ENCODE results near the gene IFNG-AS1.

IFNG-AS1 gene

GRCh38 chr12:67980391-67980790 lies 8.9 kb upstream of the IFNG-AS1 start:
- no peaks in the 10 kb centered on the region for H3K27me3 Mint-ChIP-seq
- H3K27ac Mint-ChIP-seq, result no peak overlapping the region
- H3K4me3 Mint-ChIP-seq, result no peak overlapping the region
- peaks cover 3% of the 10 kb centered on the region for H3K4me1 Mint-ChIP-seq (ENCODE audit: low read depth)
- no peaks in the 10 kb centered on the region for H3K36me3 Mint-ChIP-seq
- peaks cover 4% of the 10 kb centered on the region for H3K9me3 Mint-ChIP-seq (ENCODE audit: low read depth)

- Mint-ChIP-seq H3K27ac (no peak overlapping the region), H3K36me3 (no peaks in the 10 kb centered on the region), H3K27me3 (no peaks in the 10 kb centered on the region), H3K4me3 (no peak overlapping the region), H3K4me1 (ENCODE audit: low read depth) (peaks cover 3% of the 10 kb centered on the region), H3K9me3 (ENCODE audit: low read depth) (peaks cover 4% of the 10 kb centered on the region)
Observed at GRCh38 chr12:67981287-67982162, 7.7 kb upstream of the IFNG-AS1 start.

- Mint-ChIP-seq H3K36me3 (no peaks in the 10 kb centered on the region), H3K27ac (no peak overlapping the region), H3K9me3 (ENCODE audit: low read depth) (peaks cover 4% of the 10 kb centered on the region), H3K4me1 (ENCODE audit: low read depth) (peaks cover 3% of the 10 kb centered on the region), H3K27me3 (no peaks in the 10 kb centered on the region), H3K4me3 (no peak overlapping the region)
Observed at GRCh38 chr12:67982164-67982563, 7.1 kb upstream of the IFNG-AS1 start.

- Mint-ChIP-seq H3K4me1 (ENCODE audit: low read depth) (peaks cover 31% of the 10 kb centered on the region), H3K9me3 (ENCODE audit: low read depth) (no peaks in the 10 kb centered on the region), H3K4me3 (no peak overlapping the region), H3K27ac (no peak overlapping the region), H3K36me3 (peaks cover 4% of the 10 kb centered on the region), H3K27me3 (no peaks in the 10 kb centered on the region)
Observed at GRCh38 chr12:67986632-67987031, 2.6 kb upstream of the IFNG-AS1 start.

DNA sequence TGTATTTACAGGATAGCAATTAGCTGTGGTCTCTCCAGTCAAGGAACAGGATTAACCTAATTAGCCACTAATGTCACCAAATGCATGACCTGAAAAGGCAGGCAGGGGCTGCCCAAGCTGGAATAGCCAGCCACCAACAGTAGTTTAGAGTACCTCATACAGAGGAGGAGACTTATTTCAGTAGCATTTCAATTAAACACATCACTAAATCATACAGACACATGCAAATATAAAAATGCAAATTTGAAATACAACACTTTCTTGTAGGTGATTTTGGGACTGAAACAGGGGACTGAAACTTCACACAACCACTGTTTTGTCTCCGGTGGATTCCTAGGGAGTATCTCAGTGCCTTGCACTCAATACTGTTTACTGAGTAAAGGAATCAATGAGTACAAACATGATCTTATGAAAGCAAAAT lies 636 bp upstream of the IFNG-AS1 start:
- H3K36me3 Mint-ChIP-seq, result peaks cover 4% of the 10 kb centered on the region
- H3K27me3 Mint-ChIP-seq, result no peaks in the 10 kb centered on the region
- H3K9me3 Mint-ChIP-seq (ENCODE audit: low read depth), result no peaks in the 10 kb centered on the region
- peak overlapping the region; percentile 75 for H3K4me3 Mint-ChIP-seq
- peak overlapping the region; percentile 90 for H3K27ac Mint-ChIP-seq
- peaks cover 40% of the 10 kb centered on the region for H3K4me1 Mint-ChIP-seq (ENCODE audit: low read depth)

DNA sequence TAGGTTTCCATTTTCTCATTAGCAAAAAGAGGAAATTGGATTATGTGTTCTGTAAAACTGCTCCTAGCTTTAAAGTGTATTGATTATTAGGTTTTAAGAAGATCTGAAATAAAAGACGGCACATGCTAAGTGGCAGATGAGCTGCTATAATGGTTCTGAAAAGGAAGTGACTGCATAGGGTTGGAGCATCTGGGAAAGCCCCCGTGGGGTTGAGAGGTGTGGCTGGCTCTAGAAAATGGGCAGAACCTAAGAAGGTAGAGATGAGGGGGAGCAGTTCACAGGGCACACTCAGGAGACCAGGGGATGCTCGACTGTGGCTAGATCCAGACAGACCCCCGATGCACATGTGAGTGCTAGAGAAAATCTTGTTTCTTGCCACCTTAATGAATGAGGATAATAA lies 1.9 kb downstream of the IFNG-AS1 start:
- H3K9me3 Mint-ChIP-seq (ENCODE audit: low read depth), result no peaks in the 10 kb centered on the region
- H3K4me3 Mint-ChIP-seq, result peak overlapping the region; percentile 70
- H3K36me3 Mint-ChIP-seq, result peaks cover 6% of the 10 kb centered on the region
- no peaks in the 10 kb centered on the region for H3K27me3 Mint-ChIP-seq
- H3K4me1 Mint-ChIP-seq (ENCODE audit: low read depth), result peaks cover 40% of the 10 kb centered on the region
- H3K27ac Mint-ChIP-seq, result peak overlapping the region; percentile 91

- Mint-ChIP-seq H3K9me3 (ENCODE audit: low read depth) (no peaks in the 10 kb centered on the region), H3K4me3 (no peak overlapping the region), H3K27me3 (no peaks in the 10 kb centered on the region), H3K4me1 (ENCODE audit: low read depth) (peaks cover 46% of the 10 kb centered on the region), H3K27ac (no peak overlapping the region), H3K36me3 (peaks cover 2% of the 10 kb centered on the region)
Observed at GRCh38 chr12:67993143-67993542, 3.9 kb downstream of the IFNG-AS1 start.

DNA sequence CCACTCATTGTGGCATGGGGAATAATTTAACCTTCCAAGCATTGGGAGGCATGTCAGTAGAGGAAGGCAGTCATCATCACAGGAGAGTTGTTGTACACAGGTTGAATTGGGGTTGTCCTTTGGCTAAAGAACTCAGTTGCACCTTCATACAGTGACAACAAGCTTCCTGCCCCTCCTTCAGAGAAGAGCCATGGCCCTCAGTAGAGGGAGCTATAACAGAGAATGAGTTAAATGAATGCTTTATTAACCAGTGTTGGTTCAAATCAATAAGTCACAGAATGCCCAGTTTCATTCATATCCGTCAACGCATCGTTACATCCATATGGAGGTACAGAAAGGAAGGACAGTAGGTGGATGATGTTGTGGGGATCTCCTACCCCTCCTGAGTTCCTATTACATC lies 4.8 kb downstream of the IFNG-AS1 start:
- H3K9me3 Mint-ChIP-seq (ENCODE audit: low read depth), result no peaks in the 10 kb centered on the region
- H3K36me3 Mint-ChIP-seq, result peaks cover 2% of the 10 kb centered on the region
- H3K27ac Mint-ChIP-seq, result no peak overlapping the region
- peaks cover 41% of the 10 kb centered on the region for H3K4me1 Mint-ChIP-seq (ENCODE audit: low read depth)
- H3K27me3 Mint-ChIP-seq, result no peaks in the 10 kb centered on the region
- H3K4me3 Mint-ChIP-seq, result no peak overlapping the region

DNA sequence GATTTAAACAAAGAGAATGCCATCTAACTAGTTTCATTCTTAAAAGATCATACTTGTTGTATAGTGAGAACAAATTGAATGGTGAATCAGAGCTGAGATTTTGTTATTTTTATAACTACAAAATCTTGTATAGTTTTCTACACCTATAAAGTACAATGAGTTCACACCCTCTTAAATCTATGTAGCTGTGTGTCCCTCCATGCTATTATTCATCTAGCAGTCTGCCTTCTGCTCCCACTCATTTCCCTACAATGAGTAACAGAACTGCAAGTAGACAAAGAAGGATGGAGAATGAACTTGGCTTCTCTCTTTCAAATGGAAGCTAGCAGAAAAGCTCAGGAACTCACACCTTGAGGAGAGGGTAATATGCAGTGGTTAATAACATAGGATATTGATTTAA lies 7.1 kb downstream of the IFNG-AS1 start:
- H3K36me3 Mint-ChIP-seq, result peaks cover 2% of the 10 kb centered on the region
- no peaks in the 10 kb centered on the region for H3K9me3 Mint-ChIP-seq (ENCODE audit: low read depth)
- no peak overlapping the region for H3K4me3 Mint-ChIP-seq
- H3K27ac Mint-ChIP-seq, result no peak overlapping the region
- peaks cover 23% of the 10 kb centered on the region for H3K4me1 Mint-ChIP-seq (ENCODE audit: low read depth)
- no peaks in the 10 kb centered on the region for H3K27me3 Mint-ChIP-seq

GRCh38 chr12:67998379-67998778 lies 9.1 kb downstream of the IFNG-AS1 start:
- Mint-ChIP-seq H3K27ac (no peak overlapping the region), H3K4me3 (no peak overlapping the region), H3K9me3 (ENCODE audit: low read depth) (no peaks in the 10 kb centered on the region), H3K36me3 (peaks cover 2% of the 10 kb centered on the region), H3K27me3 (no peaks in the 10 kb centered on the region), H3K4me1 (ENCODE audit: low read depth) (peaks cover 12% of the 10 kb centered on the region)

- H3K4me3 Mint-ChIP-seq, result no peak overlapping the region
- no peaks in the 10 kb centered on the region for H3K9me3 Mint-ChIP-seq (ENCODE audit: low read depth)
- H3K27me3 Mint-ChIP-seq, result no peaks in the 10 kb centered on the region
- H3K4me1 Mint-ChIP-seq (ENCODE audit: low read depth), result peaks cover 12% of the 10 kb centered on the region
- peak overlapping the region; percentile 23 for H3K27ac Mint-ChIP-seq
- H3K36me3 Mint-ChIP-seq, result peaks cover 2% of the 10 kb centered on the region
Observed at GRCh38 chr12:67999244-67999643, 10.0 kb downstream of the IFNG-AS1 start.

GRCh38 chr12:68001486-68002466 lies 12.5 kb downstream of the IFNG-AS1 start:
- H3K9me3 Mint-ChIP-seq (ENCODE audit: low read depth), result no peaks in the 10 kb centered on the region
- no peak overlapping the region for H3K27ac Mint-ChIP-seq
- H3K4me3 Mint-ChIP-seq, result no peak overlapping the region

GRCh38 chr12:68003777-68004176 lies 14.5 kb downstream of the IFNG-AS1 start:
- no peaks in the 10 kb centered on the region for H3K4me1 Mint-ChIP-seq (ENCODE audit: low read depth)

More at GRCh38 chr12:68001486-68002466, 12.5 kb downstream of the IFNG-AS1 start:
- Mint-ChIP-seq H3K27me3 (no peaks in the 10 kb centered on the region), H3K36me3 (no peaks in the 10 kb centered on the region), H3K4me1 (ENCODE audit: low read depth) (peaks cover 11% of the 10 kb centered on the region)

GRCh38 chr12:68007033-68007432 lies 17.8 kb downstream of the IFNG-AS1 start:
- Mint-ChIP-seq H3K9me3 (ENCODE audit: low read depth) (no peaks in the 10 kb centered on the region), H3K27ac (no peak overlapping the region), H3K36me3 (peaks cover 6% of the 10 kb centered on the region), H3K4me1 (ENCODE audit: low read depth) (peaks cover under 1% of the 10 kb centered on the region), H3K4me3 (no peak overlapping the region), H3K27me3 (peaks cover 2% of the 10 kb centered on the region)

More at GRCh38 chr12:68003777-68004176, 14.5 kb downstream of the IFNG-AS1 start:
- Mint-ChIP-seq H3K27me3 (no peaks in the 10 kb centered on the region), H3K4me3 (no peak overlapping the region), H3K9me3 (ENCODE audit: low read depth) (no peaks in the 10 kb centered on the region), H3K27ac (no peak overlapping the region), H3K36me3 (peaks cover 2% of the 10 kb centered on the region)

- peaks cover 2% of the 10 kb centered on the region for H3K4me1 Mint-ChIP-seq (ENCODE audit: low read depth)
- no peaks in the 10 kb centered on the region for H3K9me3 Mint-ChIP-seq (ENCODE audit: low read depth)
- H3K27me3 Mint-ChIP-seq, result peaks cover 2% of the 10 kb centered on the region
- no peak overlapping the region for H3K4me3 Mint-ChIP-seq
- H3K36me3 Mint-ChIP-seq, result peaks cover 6% of the 10 kb centered on the region
- no peak overlapping the region for H3K27ac Mint-ChIP-seq
Observed at GRCh38 chr12:68007466-68007865, 18.2 kb downstream of the IFNG-AS1 start.

Measured in activated naive CD8-positive, alpha-beta T cell (primary cell).